ENCODE results near the gene ATOH1. TPM values are rescaled to one million over a fixed set of nuclear protein-coding genes. Genes with fewer than 3 reads are reported as not detected.

Gene ATOH1
- total RNA-seq, result not detected

GRCh38 chr4:93828332-93828994, at the start of gene ATOH1:
TSS of gene ATOH1 (plus strand) at chr4:93828753. CDS start at chr4:93828927, 174 bp downstream.
- peak; percentile 48 for DNase-seq

- no peak for DNase-seq
These were observed 49.3 kb upstream of the ATOH1 start for GRCh38 chr4:93779228-93779627.

GRCh38 chr4:93780080-93780479, 48.5 kb upstream of the ATOH1 start:
- no peak for DNase-seq

GRCh38 chr4:93781198-93781597, 47.4 kb upstream of the ATOH1 start:
- no peak for DNase-seq

- DNase-seq, result no peak
These were observed 42.4 kb upstream of the ATOH1 start for GRCh38 chr4:93786149-93786548.

- no peak for DNase-seq
These were observed 39.8 kb upstream of the ATOH1 start for GRCh38 chr4:93788712-93789111.

- peak; percentile 82 for DNase-seq
These were observed 36.9 kb upstream of the ATOH1 start for GRCh38 chr4:93791570-93792195.

GRCh38 chr4:93802045-93802444, 26.5 kb upstream of the ATOH1 start:
- DNase-seq, result no peak

- DNase-seq, result peak; percentile 34
These were observed 18.8 kb upstream of the ATOH1 start for GRCh38 chr4:93809773-93810172.

- DNase-seq, result peak; percentile 37
These were observed 18.1 kb upstream of the ATOH1 start for GRCh38 chr4:93810340-93810992.

- DNase-seq, result no peak
These were observed 15.5 kb upstream of the ATOH1 start for GRCh38 chr4:93813092-93813491.

- no peak for DNase-seq
These were observed 14.4 kb upstream of the ATOH1 start for GRCh38 chr4:93814141-93814540.

- DNase-seq, result no peak
These were observed 13.8 kb upstream of the ATOH1 start for GRCh38 chr4:93814722-93815121.

GRCh38 chr4:93825551-93826216, 2.9 kb upstream of the ATOH1 start:
- DNase-seq, result no peak

- no peak for DNase-seq
These were observed 1.1 kb upstream of the ATOH1 start for GRCh38 chr4:93827272-93827947.

- peak; percentile 55 for DNase-seq
These were observed 654 bp downstream of the ATOH1 start for GRCh38 chr4:93828995-93829819.

GRCh38 chr4:93829820-93830687, 1.5 kb downstream of the ATOH1 start:
- no peak for DNase-seq

GRCh38 chr4:93831716-93832496, 3.4 kb downstream of the ATOH1 start:
- DNase-seq, result no peak

GRCh38 chr4:93834249-93835066, 5.9 kb downstream of the ATOH1 start:
- DNase-seq, result no peak
